ENCODE measurements around the gene MYZAP. TPM values are rescaled to one million over a fixed set of nuclear protein-coding genes. Genes with fewer than 3 reads are reported as not detected.

Gene MYZAP
- total and polyA plus RNA-seq, 2 of the 8 experiments (the other 6 are each of a cell fraction or from before 2014, with no cell fraction given): 0.41 to 0.65 TPM

- no peak overlapping the region for H4K5ac ChIP-seq (ENCODE audit: insufficient read length, low read depth, low read length)
- DNase-seq (ENCODE audit: low read depth in 1 of 2, low spot score in 2 of 2) (no peak), FAIRE-seq (no peak)
- no peak overlapping the region for H3K4ac ChIP-seq (replicated peaks; ENCODE audit: insufficient read length, low read depth, low read length)
- no peak overlapping the region for H2BK12ac ChIP-seq (ENCODE audit: low read depth, low read length)
- H2AFZ ChIP-seq (ENCODE audit: low read length): no peak overlapping the region
- no peaks in the 10 kb centered on the region for H4K20me1 ChIP-seq (replicated peaks in 1 of 2; ENCODE audit: control insufficient read depth in 1 of 2, insufficient read depth in 2 of 2, low read length in 2 of 2)
- H3K79me1 ChIP-seq (ENCODE audit: low read depth, low read length): no peaks in the 10 kb centered on the region
- H2AK5ac ChIP-seq (ENCODE audit: low read depth, low read length): no peak overlapping the region
- no peak overlapping the region for H3K27ac ChIP-seq (ENCODE audit: low read depth, low read length)
- no peak overlapping the region for H4K8ac ChIP-seq (ENCODE audit: extremely low read depth, insufficient read depth, low read length)
- H2BK5ac ChIP-seq (ENCODE audit: low read depth, low read length): no peak overlapping the region
- H2BK120ac ChIP-seq (replicated peaks; ENCODE audit: low read depth, low read length): no peak overlapping the region
- H3K4me1 ChIP-seq (replicated peaks in 1 of 4; ENCODE audit: control insufficient read depth in 3 of 4, insufficient read depth in 4 of 4, low read length in 3 of 4): no peaks in the 10 kb centered on the region; a peak in 1 of 7 replicates
- WGBS, 2 experiments (ENCODE audit: extremely low coverage in 1 of 2, insufficient coverage in 1 of 2, insufficient read length in 1 of 2, insufficient replicate concordance in 2 of 2, low coverage in 1 of 2, low lambda C conversion rate in 2 of 2, missing lambda C conversion rate in 1 of 2): 63% methylated on average over 1 of the region's 1 CpG; no CpG with 5 or more reads in 1 of the 2 experiments
- no peaks in the 10 kb centered on the region for H3K23me2 ChIP-seq (ENCODE audit: low read depth, low read length)
- H3K9me3 ChIP-seq (ENCODE audit: insufficient read depth in 2 of 2, low read depth in 1 of 2, low read length in 1 of 2): no peaks in the 10 kb centered on the region
- no peak overlapping the region for H3K4me3 ChIP-seq (ENCODE audit: extremely low read depth in 1 of 4, insufficient read depth in 2 of 4, low read depth in 3 of 4, low read length in 4 of 4)
- POLR2A ChIA-PET (ENCODE audit: partially characterized antibody): no interaction called here
- H3K14ac ChIP-seq (ENCODE audit: insufficient read length): no peak overlapping the region
- H3K36me3 ChIP-seq (ENCODE audit: control insufficient read depth in 2 of 4, insufficient read depth in 4 of 4, low read length in 3 of 4): no peaks in the 10 kb centered on the region
- H3K79me2 ChIP-seq (ENCODE audit: control insufficient read depth in 1 of 2, insufficient read depth in 2 of 2, low read length in 2 of 2): no peaks in the 10 kb centered on the region
- H3K9ac ChIP-seq (replicated peaks in 1 of 4; ENCODE audit: extremely low read depth in 1 of 4, low read depth in 3 of 4, low read length in 3 of 4): no peak overlapping the region
- no peak overlapping the region for H3K18ac ChIP-seq (ENCODE audit: extremely low read depth, low read length)
- H3K23ac ChIP-seq (ENCODE audit: insufficient read length): no peak overlapping the region
- H3K27me3 ChIP-seq (replicated peaks in 1 of 4; ENCODE audit: control insufficient read depth in 3 of 4, extremely low read depth in 1 of 4, insufficient read depth in 3 of 4, low read length in 3 of 4): no peaks in the 10 kb centered on the region
- H4K91ac ChIP-seq (replicated peaks; ENCODE audit: insufficient read length, low read length): no peak overlapping the region
- CTCF ChIA-PET (ENCODE audit: partially characterized antibody): interaction anchor here (0.7 to 1.5 kb wide), 6 partner anchors 12 to 102 kb away, joined by 3 to 7 read pairs (median 3); no protein-coding TSS in a partner anchor
- no peak overlapping the region for H2BK20ac ChIP-seq (ENCODE audit: low read length)
- H3K56ac ChIP-seq (replicated peaks; ENCODE audit: insufficient read length, low read depth, low read length): no peak overlapping the region
- TF ChIP-seq YY1 (IDR thresholded peaks at IDR 0.05; ENCODE audit: low read depth, low read length) (no peak), ATF2 (IDR thresholded peaks at IDR 0.05; ENCODE audit: low read length) (no peak), RBBP5 (IDR thresholded peaks at IDR 0.05; ENCODE audit: borderline replicate concordance, low read depth, low read length) (no peak), RFX5 (IDR thresholded peaks at IDR 0.05; ENCODE audit: borderline replicate concordance, low read depth, low read length) (no peak), SP1 (IDR thresholded peaks at IDR 0.05; ENCODE audit: low read depth, low read length) (no peak), FOSL1 (IDR thresholded peaks at IDR 0.05; ENCODE audit: insufficient read depth, low read depth, low read length) (no peak), TAF7 (optimal IDR thresholded peaks at IDR 0.05; ENCODE audit: borderline replicate concordance, low read depth, low read length) (no peak), ZNF274 (IDR thresholded peaks at IDR 0.05; ENCODE audit: borderline replicate concordance, extremely low read depth, low read length) (no peak), EP300 (IDR thresholded peaks at IDR 0.05; ENCODE audit: borderline replicate concordance in 1 of 2, low read depth in 2 of 2, low read length in 2 of 2) (no peak)
- no peak overlapping the region for H2BK15ac ChIP-seq (ENCODE audit: low read length)
- no peak overlapping the region for H3K4me2 ChIP-seq (ENCODE audit: insufficient read depth in 1 of 2, low read depth in 2 of 2, low read length in 2 of 2)
Observed at GRCh38 chr15:57605491-57605890, 13.8 kb downstream of the MYZAP start.

Data from H1 (cell line).